GM23248 (cell line): ENCODE measurements around the gene ATAD3A.

Source experiments
- EZH2 ChIP-seq: fragments of 200-600 bp; sonication (generic); IDR thresholded peaks from 2 replicates; pipeline ENCODE4 v1.6.1; 2018; ENCODE audit warnings: antibody characterized with exemption, mild to moderate bottlenecking; ENCODE audit not compliant: insufficient read depth, poor library complexity, severe bottlenecking
- EZH2phosphoT487 ChIP-seq: fragments of 200-600 bp; sonication (generic); IDR thresholded peaks from 2 replicates; pipeline ENCODE4 v1.6.1; 2018; ENCODE audit warnings: antibody characterized with exemption, moderate library complexity, mild to moderate bottlenecking, low read depth; ENCODE audit not compliant: insufficient read depth

- TF ChIP-seq EZH2 (no peak), EZH2phosphoT487 (no peak)
These were observed 53.4 kb downstream of the ATAD3A start for GRCh38 chr1:1565340-1565739.
